H1 (cell line): ENCODE measurements around the gene IGLL1. TPM values are rescaled to one million over a fixed set of nuclear protein-coding genes. Genes with fewer than 3 reads are reported as not detected.

ENCODE experiments used
- CTCF ChIA-PET: fragments of 300-600 bp; sonication (Branson Sonifier 250); formaldehyde crosslinking; loops from one replicate; lab custom pipeline; 2021; ENCODE audit not compliant: partially characterized antibody; lab: Charles Lee
- POLR2A ChIA-PET: fragments of 300-600 bp; sonication (Branson Sonifier 250); formaldehyde crosslinking; loops from one replicate; lab custom pipeline; 2021; ENCODE audit warnings: inconsistent platforms; ENCODE audit not compliant: partially characterized antibody; lab: Charles Lee
- DNase-seq, 2 experiments: peaks; one replicate each; pipeline versions ENCODE4 v3.0.0 to v3.0.0-alpha.2; 2010 to 2022; ENCODE audit warnings: low spot score in 2 of 2, low read depth in 1 of 2, mixed read lengths in 1 of 2
- FAIRE-seq: peaks from 2 replicates; lab custom pipeline; 2011; peaks lifted over from hg19 to GRCh38; lab: Jason Lieb, UNC
- H2AFZ ChIP-seq: 2 replicates; pipeline ENCODE4 v1.8.1; 2012; ENCODE audit warnings: low read length, inconsistent platforms
- H2AK5ac ChIP-seq: 2 replicates; pipeline ENCODE4 v1.6.1; 2013; ENCODE audit warnings: low read depth, low read length
- H2BK120ac ChIP-seq: replicated peaks from 2 replicates; pipeline ENCODE3; 2013; ENCODE audit warnings: low read depth, low read length, inconsistent platforms
- H2BK12ac ChIP-seq: 2 replicates; pipeline ENCODE4 v1.6.1; 2013; ENCODE audit warnings: low read depth, low read length
- H2BK15ac ChIP-seq: 2 replicates; pipeline ENCODE4 v1.6.1; 2013; ENCODE audit warnings: low read length
- H2BK20ac ChIP-seq: 2 replicates; pipeline ENCODE4 v1.6.1; 2013; ENCODE audit warnings: low read length
- H2BK5ac ChIP-seq: 2 replicates; pipeline ENCODE4 v1.6.1; 2013; ENCODE audit warnings: low read depth, low read length
- H3K14ac ChIP-seq: 2 replicates; pipeline ENCODE4 v1.6.1; 2013; ENCODE audit warnings: inconsistent platforms; ENCODE audit not compliant: insufficient read length
- H3K18ac ChIP-seq: 2 replicates; pipeline ENCODE4 v1.6.1; 2013; ENCODE audit warnings: low read length; ENCODE audit errors: extremely low read depth
- H3K23ac ChIP-seq: 2 replicates; pipeline ENCODE4 v1.6.1; 2013; ENCODE audit warnings: inconsistent platforms; ENCODE audit not compliant: insufficient read length
- H3K23me2 ChIP-seq: 2 replicates; pipeline ENCODE4 v1.6.1; 2013; ENCODE audit warnings: low read depth, low read length
- H3K27ac ChIP-seq: 2 replicates; pipeline ENCODE4 v1.6.1; 2011; ENCODE audit warnings: low read depth, low read length, inconsistent platforms
- H3K27me3 ChIP-seq, 4 experiments: replicated peaks in 1 of 4; 1 replicate in 1 of 4; 2 replicates in 3 of 4; pipeline versions ENCODE4 v1.6.1 to v1.8.1; 2011 to 2013; ENCODE audit warnings: low read length in 3 of 4, mild to moderate bottlenecking in 3 of 4, inconsistent platforms in 2 of 4, mixed read lengths in 2 of 4, moderate library complexity in 1 of 4; ENCODE audit not compliant: control insufficient read depth in 3 of 4, insufficient read depth in 3 of 4; ENCODE audit errors: extremely low read depth in 1 of 4
- H3K36me3 ChIP-seq, 4 experiments: 2 replicates each; pipeline versions ENCODE4 v1.6.1 to v1.8.1; 2011 to 2013; ENCODE audit warnings: mild to moderate bottlenecking in 4 of 4, low read length in 3 of 4, moderate library complexity in 2 of 4, control low read depth in 1 of 4, inconsistent platforms in 1 of 4; ENCODE audit not compliant: insufficient read depth in 4 of 4, control insufficient read depth in 2 of 4
- H3K4ac ChIP-seq: replicated peaks from 2 replicates; pipeline ENCODE3; 2013; ENCODE audit warnings: low read length, low read depth, mixed read lengths, inconsistent platforms; ENCODE audit not compliant: insufficient read length
- H3K4me1 ChIP-seq, 4 experiments: replicated peaks in 1 of 4; 1 replicate in 1 of 4; 2 replicates in 3 of 4; pipeline versions ENCODE4 v1.6.1 to v1.8.1; 2011 to 2013; ENCODE audit warnings: low read length in 3 of 4, inconsistent platforms in 2 of 4, mixed read lengths in 1 of 4; ENCODE audit not compliant: insufficient read depth in 4 of 4, control insufficient read depth in 3 of 4
- H3K4me2 ChIP-seq, 2 experiments: 2 replicates each; pipeline versions ENCODE4 v1.6.1 to v1.8.1; 2011 to 2013; ENCODE audit warnings: low read depth in 2 of 2, low read length in 2 of 2, control low read depth in 1 of 2, inconsistent platforms in 1 of 2, mild to moderate bottlenecking in 1 of 2; ENCODE audit not compliant: insufficient read depth in 1 of 2
- H3K4me3 ChIP-seq, 4 experiments: fragments of 200-600, 300-600 bp in 1 of 4; sonication (generic), shearing (Covaris generic), sonication (Bioruptor Twin) in 1 of 4; 2 replicates each; pipeline versions ENCODE4 v1.5.1 to v1.8.1; 2011 to 2016; ENCODE audit warnings: low read length in 4 of 4, low read depth in 3 of 4, control low read depth in 2 of 4, inconsistent platforms in 2 of 4, mild to moderate bottlenecking in 2 of 4, mixed read lengths in 1 of 4, moderate library complexity in 1 of 4; ENCODE audit not compliant: insufficient read depth in 2 of 4; ENCODE audit errors: extremely low read depth in 1 of 4
- H3K56ac ChIP-seq: replicated peaks from 2 replicates; pipeline ENCODE3; 2013; ENCODE audit warnings: low read depth, mild to moderate bottlenecking, mixed read lengths, low read length, inconsistent platforms; ENCODE audit not compliant: insufficient read length
- H3K79me1 ChIP-seq: 2 replicates; pipeline ENCODE4 v1.6.1; 2013; ENCODE audit warnings: low read depth, low read length, control low read depth
- H3K79me2 ChIP-seq, 2 experiments: 2 replicates each; pipeline versions ENCODE4 v1.6.1 to v1.8.1; 2012 to 2013; ENCODE audit warnings: low read length in 2 of 2, mild to moderate bottlenecking in 2 of 2, inconsistent platforms in 1 of 2; ENCODE audit not compliant: insufficient read depth in 2 of 2, control insufficient read depth in 1 of 2
- H3K9ac ChIP-seq, 4 experiments: replicated peaks in 1 of 4; 1 replicate in 1 of 4; 2 replicates in 3 of 4; pipeline versions ENCODE4 v1.6.1 to v1.8.1; 2011 to 2013; ENCODE audit warnings: low read depth in 3 of 4, low read length in 3 of 4, control low read depth in 2 of 4, mild to moderate bottlenecking in 2 of 4, moderate library complexity in 2 of 4, inconsistent platforms in 1 of 4; ENCODE audit errors: extremely low read depth in 1 of 4
- H3K9me3 ChIP-seq, 2 experiments: 2 replicates each; pipeline versions ENCODE4 v1.6.1 to v1.8.1; 2012 to 2013; ENCODE audit warnings: mild to moderate bottlenecking in 2 of 2, moderate library complexity in 2 of 2, control low read depth in 1 of 2, inconsistent platforms in 1 of 2, low read depth in 1 of 2, low read length in 1 of 2, mixed read lengths in 1 of 2; ENCODE audit not compliant: insufficient read depth in 2 of 2
- H4K20me1 ChIP-seq, 2 experiments: replicated peaks in 1 of 2; 2 replicates each; pipeline versions ENCODE3 to v1.8.1; 2011 to 2013; ENCODE audit warnings: inconsistent platforms in 2 of 2, low read length in 2 of 2, mild to moderate bottlenecking in 1 of 2; ENCODE audit not compliant: insufficient read depth in 2 of 2, control insufficient read depth in 1 of 2
- H4K5ac ChIP-seq: 2 replicates; pipeline ENCODE4 v1.6.1; 2013; ENCODE audit warnings: low read length, low read depth, mixed read lengths, inconsistent platforms; ENCODE audit not compliant: insufficient read length
- H4K8ac ChIP-seq: 2 replicates; pipeline ENCODE4 v1.8.0; 2013; ENCODE audit warnings: mild to moderate bottlenecking, moderate library complexity, low read length, inconsistent platforms; ENCODE audit not compliant: insufficient read depth; ENCODE audit errors: extremely low read depth
- H4K91ac ChIP-seq: replicated peaks from 2 replicates; pipeline ENCODE3; 2013; ENCODE audit warnings: low read length, mixed read lengths, inconsistent platforms; ENCODE audit not compliant: insufficient read length
- ASH2L ChIP-seq: fragments of 200-600, 300-600 bp; sonication (generic); IDR thresholded peaks from one replicate; pipeline ENCODE4 v1.7.1; 2017; ENCODE audit warnings: low read length
- BRCA1 ChIP-seq: IDR thresholded peaks from 2 replicates; pipeline ENCODE4 v1.6.1; 2012; ENCODE audit warnings: low read depth, low read length, improper control_type of control experiment
- CTBP2 ChIP-seq: IDR thresholded peaks from 2 replicates; pipeline ENCODE4 v1.7.0; 2011; ENCODE audit warnings: borderline replicate concordance, mild to moderate bottlenecking, moderate library complexity, mixed read lengths, low read length; ENCODE audit not compliant: insufficient read depth, insufficient read length
- EZH2 ChIP-seq: fragments of 200-600 bp; sonication (generic); IDR thresholded peaks from 2 replicates; pipeline ENCODE4 v1.7.1; 2012; ENCODE audit warnings: low read depth, mild to moderate bottlenecking, moderate library complexity, low read length, inconsistent platforms; ENCODE audit not compliant: severe bottlenecking
- NANOG ChIP-seq: IDR thresholded peaks from 2 replicates; pipeline ENCODE4 v1.6.1; 2011; ENCODE audit warnings: low read length, low read depth, mild to moderate bottlenecking, inconsistent platforms; ENCODE audit not compliant: insufficient read depth, poor library complexity, severe bottlenecking
- PHF8 ChIP-seq: fragments of 200-600 bp; sonication (generic); conservative IDR thresholded peaks from 2 replicates; pipeline ENCODE4 v1.7.1; 2012; ENCODE audit warnings: low read depth, mild to moderate bottlenecking, inconsistent platforms, low read length, moderate library complexity
- RNF2 ChIP-seq: fragments of 200-900, 300-1000 bp; sonication (generic); IDR thresholded peaks from 2 replicates; pipeline ENCODE4 v1.7.1; 2016; ENCODE audit warnings: borderline replicate concordance, low read depth, mild to moderate bottlenecking, antibody characterized with exemption, low read length; ENCODE audit not compliant: poor library complexity, severe bottlenecking; ENCODE audit errors: missing control alignments
- SP4 ChIP-seq: IDR thresholded peaks from 2 replicates; pipeline ENCODE4 v1.6.1; 2012; ENCODE audit warnings: low read length, inconsistent platforms
- SUZ12 ChIP-seq: fragments of 200-600 bp; sonication (generic); IDR thresholded peaks from 2 replicates; pipeline ENCODE4 v1.6.1; 2012; ENCODE audit warnings: mild to moderate bottlenecking, inconsistent platforms, low read length, moderate library complexity, mixed read lengths
- TEAD4 ChIP-seq: IDR thresholded peaks from 2 replicates; pipeline ENCODE4 v1.6.1; 2012; ENCODE audit warnings: low read depth, low read length, inconsistent platforms, mixed read lengths
- YY1 ChIP-seq: IDR thresholded peaks from 2 replicates; pipeline ENCODE4 v1.6.1; 2011; ENCODE audit warnings: low read depth, mild to moderate bottlenecking, low read length
- polyA plus RNA-seq, 7 experiments: library from polyadenylated mRNA; depleted of rRNA in 3 of 7; stranded (reverse) in 5 of 7; unstranded in 2 of 7; fragments of >200 nt in 5 of 7; fragments of 200-250 nt in 2 of 7; gene quantifications; 1 replicate in 5 of 7; 2 replicates in 1 of 7; 4 replicates in 1 of 7; pipeline versions ENCODE4 v1.2.1 to v1.2.3, GENCODE V29; 2011 to 2013; ENCODE audit warnings: missing spikeins in 2 of 7, mixed read lengths in 2 of 7
- total RNA-seq: library from RNA; stranded (reverse); fragmentation: NEBNext Ultra II Directional; extraction: Animal tissue kit (Norgen Biotek cat#: 25700); gene quantifications from 2 replicates; pipeline ENCODE4 v1.2.1, GENCODE V29; 2021

Gene IGLL1
- total and polyA plus RNA-seq, 2 of the 8 experiments (the other 6 are each of a cell fraction or from before 2014, with no cell fraction given): not detected

GRCh38 chr22:23551385-23551784 is 28.7 kb downstream of the IGLL1 start:
- no peak overlapping the region for H3K4ac ChIP-seq
- H4K8ac ChIP-seq: no peak overlapping the region
- no peaks in the 10 kb centered on the region for H3K36me3 ChIP-seq
- no peak overlapping the region for H3K56ac ChIP-seq
- no peak for TF ChIP-seq TEAD4
- TF ChIP-seq SUZ12: no peak
- TF ChIP-seq YY1: no peak
- TF ChIP-seq ASH2L: no peak
- no peak for TF ChIP-seq EZH2
- TF ChIP-seq RNF2: no peak
- TF ChIP-seq NANOG: no peak
- TF ChIP-seq SP4: no peak
- no peak for TF ChIP-seq BRCA1
- no peak for TF ChIP-seq PHF8
- no peak for TF ChIP-seq CTBP2
- H3K23me2 ChIP-seq: peaks cover 32% of the 10 kb centered on the region; the same call in 1 of the 2 replicates
- no peak overlapping the region for H4K5ac ChIP-seq
- H3K27ac ChIP-seq: no peak overlapping the region
- H4K91ac ChIP-seq: no peak overlapping the region
- no peak overlapping the region for H2BK15ac ChIP-seq
- CTCF ChIA-PET: no interaction called here
- no peak overlapping the region for H3K4me3 ChIP-seq
- peaks cover 0 to 4% of the 10 kb centered on the region in 2 experiments; a peak in 2 of 4 replicates for H3K9me3 ChIP-seq
- H2AK5ac ChIP-seq: no peak overlapping the region
- H3K18ac ChIP-seq: no peak overlapping the region
- no peak overlapping the region for H2BK20ac ChIP-seq
- no peaks in the 10 kb centered on the region for H3K79me2 ChIP-seq
- H2BK5ac ChIP-seq: no peak overlapping the region
- H3K23ac ChIP-seq: no peak overlapping the region
- H2BK120ac ChIP-seq: no peak overlapping the region
- H4K20me1 ChIP-seq: peaks cover 0 to 1% of the 10 kb centered on the region in 2 experiments
- H3K4me1 ChIP-seq: no peaks in the 10 kb centered on the region
- H3K9ac ChIP-seq: no peak overlapping the region
- POLR2A ChIA-PET: no interaction called here
- H3K27me3 ChIP-seq: no peaks in the 10 kb centered on the region; a peak in 1 of 7 replicates
- H3K14ac ChIP-seq: no peak overlapping the region
- H3K4me2 ChIP-seq: no peak overlapping the region
- H2AFZ ChIP-seq: no peak overlapping the region
- H2BK12ac ChIP-seq: no peak overlapping the region
- H3K79me1 ChIP-seq: no peaks in the 10 kb centered on the region; the same call in 1 of the 2 replicates
- no peak for FAIRE-seq
- DNase-seq: no peak
